GM23248 (cell line): ENCODE results near the gene ATP10D. TPM values are rescaled to one million over a fixed set of nuclear protein-coding genes. Genes with fewer than 3 reads are reported as not detected.
"Not testable (repeated sequence)": the region's sequence is repeated elsewhere in the genome, so short reads cannot be mapped to it uniquely, and the experiment has no call there.

ENCODE experiments used
- DNase-seq: peaks from one replicate; pipeline ENCODE4 v3.0.0-alpha.2; 2015
- H2AFZ ChIP-seq: fragments of 200-600 bp; sonication (generic); 2 replicates; pipeline ENCODE4 v1.6.1; 2016; ENCODE audit warnings: antibody characterized with exemption
- H3F3A ChIP-seq: fragments of 200-600 bp; sonication (generic); 2 replicates; pipeline ENCODE4 v1.6.1; 2016; ENCODE audit warnings: mild to moderate bottlenecking, antibody characterized with exemption, mixed run types; ENCODE audit not compliant: insufficient read depth
- H3K27ac ChIP-seq: fragments of 200-600 bp; sonication (generic); 2 replicates; pipeline ENCODE4 v1.5.1; 2016; ENCODE audit warnings: mild to moderate bottlenecking
- H3K27me3 ChIP-seq: fragments of 200-600 bp; sonication (generic); replicated peaks from 2 replicates; pipeline ENCODE4 v1.6.1; 2016; ENCODE audit warnings: mild to moderate bottlenecking; ENCODE audit not compliant: insufficient read depth
- H3K36me3 ChIP-seq: fragments of 200-600 bp; sonication (generic); 2 replicates; pipeline ENCODE4 v1.6.1; 2016; ENCODE audit warnings: low read depth, mild to moderate bottlenecking
- H3K4me1 ChIP-seq: fragments of 200-600 bp; sonication (generic); 2 replicates; pipeline ENCODE4 v1.6.1; 2016; ENCODE audit warnings: mild to moderate bottlenecking; ENCODE audit not compliant: insufficient read depth
- H3K4me2 ChIP-seq: fragments of 200-600 bp; sonication (generic); one replicate; pipeline ENCODE4 v1.6.1; 2016; ENCODE audit warnings: mild to moderate bottlenecking; ENCODE audit not compliant: unreplicated experiment
- H3K4me3 ChIP-seq: fragments of 200-600 bp; sonication (generic); 2 replicates; pipeline ENCODE4 v1.5.1; 2016; ENCODE audit warnings: mild to moderate bottlenecking
- H3K79me2 ChIP-seq: fragments of 200-600 bp; sonication (generic); 2 replicates; pipeline ENCODE4 v1.6.1; 2016; ENCODE audit warnings: mild to moderate bottlenecking; ENCODE audit not compliant: insufficient read depth
- H3K9ac ChIP-seq: fragments of 200-600 bp; sonication (generic); 2 replicates; pipeline ENCODE4 v1.6.1; 2016; ENCODE audit warnings: mild to moderate bottlenecking
- H3K9me2 ChIP-seq: fragments of 200-600 bp; sonication (generic); 2 replicates; pipeline ENCODE4 v1.6.1; 2016; ENCODE audit warnings: mixed run types, mild to moderate bottlenecking, moderate library complexity; ENCODE audit not compliant: insufficient read depth
- H3K9me3 ChIP-seq: fragments of 200-600 bp; sonication (generic); one replicate; pipeline ENCODE4 v1.6.1; 2017; ENCODE audit warnings: low read depth
- H4K20me1 ChIP-seq: fragments of 200-600 bp; sonication (generic); 2 replicates; pipeline ENCODE4 v1.6.0; 2016; ENCODE audit not compliant: insufficient read depth
- EZH2 ChIP-seq: fragments of 200-600 bp; sonication (generic); IDR thresholded peaks from 2 replicates; pipeline ENCODE4 v1.6.1; 2018; ENCODE audit warnings: antibody characterized with exemption, mild to moderate bottlenecking; ENCODE audit not compliant: insufficient read depth, poor library complexity, severe bottlenecking
- EZH2phosphoT487 ChIP-seq: fragments of 200-600 bp; sonication (generic); IDR thresholded peaks from 2 replicates; pipeline ENCODE4 v1.6.1; 2018; ENCODE audit warnings: antibody characterized with exemption, moderate library complexity, mild to moderate bottlenecking, low read depth; ENCODE audit not compliant: insufficient read depth
- WGBS, 2 experiments: methylation state at CpG; one replicate each; pipeline ENCODE4 v1.1.6; 2015 to 2017; ENCODE audit warnings: low lambda C conversion rate in 2 of 2, low coverage in 1 of 2; ENCODE audit errors: missing lambda C conversion rate in 2 of 2; 5-methylcytosine and 5-hydroxymethylcytosine counted together
- in situ Hi-C: fragments of 300-500 bp; cut with MboI; formaldehyde crosslinking; loops from 2 replicates; pipeline ENCODE4 v1.15.0; 2020
- polyA plus RNA-seq: library from polyadenylated mRNA; unstranded; fragments of >200 nt; fragmentation: Nextera tagmentation; extraction: Ambion mirVana; gene quantifications from 2 replicates; pipeline ENCODE4 v1.2.1, GENCODE V29; 2016
- total RNA-seq: library from RNA; depleted of rRNA; stranded (reverse); fragments of >200 nt; shearing (Covaris generic); gene quantifications from 2 replicates; pipeline ENCODE4 v1.2.3, GENCODE V29; 2014

The ATP10D gene
- total and polyA plus RNA-seq, 2 experiments from 2014 or later, result 34.9 to 45.4 TPM

DNA sequence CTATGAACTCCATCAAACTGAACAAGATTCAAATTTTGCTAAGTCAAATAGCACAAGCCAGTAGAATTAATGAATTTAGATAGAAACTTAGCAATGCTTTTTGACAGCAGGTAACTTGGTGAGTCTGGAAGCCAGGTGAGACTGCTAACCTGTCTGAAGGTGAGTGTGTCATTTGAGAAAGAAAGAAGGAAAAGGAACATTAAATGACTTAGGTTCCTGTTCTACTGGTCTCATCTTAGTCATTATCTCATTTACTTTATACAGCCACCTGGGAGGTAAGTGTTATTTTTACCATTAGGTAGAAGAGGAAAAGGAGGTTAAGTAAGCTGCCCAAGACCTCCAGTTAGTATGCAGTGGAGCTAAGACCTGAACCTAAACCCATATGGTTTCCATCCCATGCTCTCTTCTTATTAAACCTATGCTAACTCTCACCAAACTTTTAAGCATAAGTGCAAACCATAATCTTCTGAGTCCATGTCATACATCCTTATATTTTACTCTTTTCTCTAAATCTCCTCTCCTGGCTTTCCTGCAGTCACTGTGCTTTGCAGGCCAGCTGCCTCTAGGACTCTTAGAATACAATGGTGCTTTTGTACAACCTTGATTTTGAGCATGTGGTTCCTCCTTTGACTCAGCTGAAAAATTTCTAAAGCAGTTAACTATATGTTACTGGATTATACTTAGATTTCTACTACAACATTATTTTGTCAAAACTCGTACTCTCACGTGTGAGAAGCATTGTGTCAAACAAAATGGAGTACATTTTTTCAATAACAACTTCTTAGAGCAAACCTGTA is 68.5 kb downstream of the ATP10D start:
- no peaks in the 10 kb centered on the region for H3K79me2 ChIP-seq
- in situ Hi-C loops, result no loop called here
- no peaks in the 10 kb centered on the region for H3K27me3 ChIP-seq
- H2AFZ ChIP-seq, result no peak overlapping the region
- no peaks in the 10 kb centered on the region for H3K9me3 ChIP-seq
- H3K9me2 ChIP-seq, result no peaks in the 10 kb centered on the region
- no peak overlapping the region for H3K27ac ChIP-seq
- DNase-seq, result no peak
- H3K9ac ChIP-seq, result no peak overlapping the region
- H3K4me3 ChIP-seq, result no peak overlapping the region
- H3K4me2 ChIP-seq, result no peak overlapping the region
- 92 to 96% methylated on average over 2 of the region's 2 CpGs for WGBS, 2 experiments
- no peaks in the 10 kb centered on the region for H4K20me1 ChIP-seq
- peaks cover 49% of the 10 kb centered on the region for H3K36me3 ChIP-seq
- peaks cover 14% of the 10 kb centered on the region for H3K4me1 ChIP-seq
- TF ChIP-seq EZH2phosphoT487, result no peak
- TF ChIP-seq EZH2, result no peak
- peaks cover 8% of the 10 kb centered on the region for H3F3A ChIP-seq

DNA sequence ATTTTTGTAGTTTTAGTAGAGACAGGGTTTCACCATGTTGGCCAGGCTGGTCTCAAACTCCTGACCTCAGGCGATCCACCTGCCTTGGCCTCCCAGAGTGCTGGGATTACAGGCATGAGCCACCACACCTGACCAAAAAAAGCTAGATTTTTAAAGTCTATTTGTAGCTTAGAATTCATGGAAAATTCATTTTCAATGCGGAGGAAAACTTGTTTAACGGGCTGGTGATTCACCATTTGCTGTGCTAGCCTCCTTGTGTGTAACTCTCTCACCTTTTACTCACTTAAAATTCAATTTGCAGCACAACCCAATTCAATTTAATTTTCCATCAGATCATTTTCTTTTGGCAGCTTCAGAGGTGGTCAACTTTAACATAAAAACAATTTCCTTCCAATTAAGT is 70.8 kb downstream of the ATP10D start:
- H3K9me2 ChIP-seq, H2AFZ ChIP-seq, H4K20me1 ChIP-seq, H3K4me2 ChIP-seq, H3F3A ChIP-seq, H3K4me3 ChIP-seq, H3K9me3 ChIP-seq, H3K27ac ChIP-seq, H3K27me3 ChIP-seq, in situ Hi-C loops, H3K9ac ChIP-seq, H3K79me2 ChIP-seq, DNase-seq: not testable (repeated sequence)
- H3K4me1 ChIP-seq, result peaks cover 13% of the 10 kb centered on the region
- WGBS, 2 experiments, result 96 to 97% methylated on average over 3 of the region's 3 CpGs
- H3K36me3 ChIP-seq, result peaks cover 60% of the 10 kb centered on the region

DNA sequence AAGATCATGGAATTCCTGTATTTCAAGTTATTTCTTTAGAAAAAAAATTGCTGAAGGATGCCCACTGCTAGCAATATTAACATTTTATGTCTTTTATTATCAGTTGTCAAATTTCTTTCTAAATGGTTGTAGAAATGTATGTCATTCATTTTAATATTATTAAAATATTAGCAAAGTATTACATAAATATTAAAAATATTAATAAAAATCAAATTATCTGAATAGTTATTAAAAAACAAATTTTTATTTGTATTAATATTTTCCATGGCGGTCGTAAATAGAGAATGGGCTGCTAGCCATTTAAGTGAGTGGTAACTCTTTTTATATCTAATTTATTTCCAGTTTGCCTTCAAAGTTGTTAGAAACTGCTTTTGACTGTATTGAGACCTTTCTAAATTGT is 72.2 kb downstream of the ATP10D start:
- no peak for TF ChIP-seq EZH2
- TF ChIP-seq EZH2phosphoT487, result no peak
- peaks cover 74% of the 10 kb centered on the region for H3K36me3 ChIP-seq
- in situ Hi-C loops, result no loop called here
- no peak overlapping the region for H3K4me3 ChIP-seq
- WGBS, 2 experiments, result 96 to 100% methylated on average over 2 of the region's 2 CpGs
- H3K4me1 ChIP-seq, result peaks cover 6% of the 10 kb centered on the region
- H4K20me1 ChIP-seq, result no peaks in the 10 kb centered on the region
- no peak overlapping the region for H2AFZ ChIP-seq
- no peak overlapping the region for H3K27ac ChIP-seq
- no peak for DNase-seq
- no peaks in the 10 kb centered on the region for H3K9me2 ChIP-seq
- H3F3A ChIP-seq, result peaks cover 13% of the 10 kb centered on the region
- H3K9ac ChIP-seq, result no peak overlapping the region
- H3K79me2 ChIP-seq, result no peaks in the 10 kb centered on the region
- H3K4me2 ChIP-seq, result no peak overlapping the region
- H3K27me3 ChIP-seq, result no peaks in the 10 kb centered on the region
- no peaks in the 10 kb centered on the region for H3K9me3 ChIP-seq

DNA sequence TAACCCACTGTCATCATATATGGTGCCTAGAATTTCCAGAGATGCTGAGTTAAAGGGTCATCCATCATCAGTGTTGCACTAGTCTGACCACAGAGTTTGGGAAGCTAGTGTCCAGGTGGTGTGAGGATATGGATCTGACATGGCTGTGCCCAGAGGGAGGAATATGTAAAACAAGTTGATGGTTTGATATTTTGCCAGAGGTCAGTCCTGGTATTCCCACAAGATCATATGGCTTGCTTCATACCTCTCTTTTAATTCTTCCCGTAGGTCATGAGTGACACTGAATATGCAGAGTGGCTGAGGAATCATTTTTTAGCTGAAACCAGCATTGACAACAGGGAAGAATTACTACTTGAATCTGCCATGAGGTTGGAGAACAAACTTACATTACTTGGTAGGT is 75.6 kb downstream of the ATP10D start:
- Histone ChIP-seq H3K4me1 (peaks cover 16% of the 10 kb centered on the region), H3K9me2 (no peaks in the 10 kb centered on the region), H3K36me3 (peaks cover 64% of the 10 kb centered on the region), H3F3A (peaks cover 20% of the 10 kb centered on the region), H3K9me3 (no peaks in the 10 kb centered on the region), H3K27ac (no peak overlapping the region), H2AFZ (no peak overlapping the region), H4K20me1 (no peaks in the 10 kb centered on the region), H3K4me2 (no peak overlapping the region), H3K79me2 (no peaks in the 10 kb centered on the region), H3K4me3 (no peak overlapping the region), H3K27me3 (no peaks in the 10 kb centered on the region), H3K9ac (no peak overlapping the region)
- in situ Hi-C loops, result loop anchor here (10.0 kb wide), 1 partner anchor 166 kb away; no protein-coding TSS in a partner anchor
- TF ChIP-seq EZH2phosphoT487 (no peak), EZH2 (no peak)
- DNase-seq, result no peak
- WGBS, 2 experiments, result 100% methylated on average over 1 of the region's 1 CpG

DNA sequence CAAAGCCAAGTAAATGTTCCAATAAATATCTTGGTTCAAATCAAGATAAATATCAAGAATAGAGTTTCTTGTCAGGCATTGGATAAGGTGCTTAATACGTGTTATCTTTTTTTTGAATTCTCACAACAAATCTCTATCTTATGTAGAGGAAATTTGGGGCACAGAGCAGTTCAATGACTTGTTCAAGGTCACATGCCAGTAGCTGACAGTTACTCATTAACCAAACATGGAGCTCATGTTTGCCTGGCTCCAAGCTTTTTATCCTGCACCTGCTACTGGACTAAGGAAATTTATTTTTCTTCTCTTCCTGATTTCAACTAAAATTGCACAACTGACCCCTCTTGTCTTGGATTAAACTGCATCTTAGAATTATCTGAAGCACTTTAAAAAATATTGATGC is 76.3 kb downstream of the ATP10D start:
- Histone ChIP-seq H3K79me2 (no peaks in the 10 kb centered on the region), H3K4me2 (no peak overlapping the region), H3K27me3 (no peaks in the 10 kb centered on the region), H3K27ac (no peak overlapping the region), H3K9me3 (no peaks in the 10 kb centered on the region), H3K9ac (no peak overlapping the region), H2AFZ (no peak overlapping the region), H3K4me3 (no peak overlapping the region), H3F3A (peaks cover 20% of the 10 kb centered on the region), H3K4me1 (peaks cover 16% of the 10 kb centered on the region), H4K20me1 (no peaks in the 10 kb centered on the region), H3K36me3 (peaks cover 61% of the 10 kb centered on the region), H3K9me2 (no peaks in the 10 kb centered on the region)
- 92 to 94% methylated on average over 1 of the region's 1 CpG for WGBS, 2 experiments
- TF ChIP-seq EZH2 (no peak), EZH2phosphoT487 (no peak)
- no peak for DNase-seq
- in situ Hi-C loops, result loop anchor here (10.0 kb wide), 1 partner anchor 167 kb away; no protein-coding TSS in a partner anchor
